GM12892 (cell line): ENCODE measurements around the gene CLEC16A.

Experiments used
- POLR2A ChIP-seq: IDR thresholded peaks from 2 replicates; pipeline ENCODE4 v1.6.1; 2011; ENCODE audit warnings: low read depth, low read length, control low read depth
- TAF1 ChIP-seq: IDR thresholded peaks from 2 replicates; pipeline ENCODE4 v1.6.1; 2011; ENCODE audit warnings: low read depth, mild to moderate bottlenecking, control low read depth, low read length, borderline replicate concordance

GRCh38 chr16:11074131-11074530 is 129.8 kb downstream of the CLEC16A start:
- TF ChIP-seq POLR2A = no peak
- TF ChIP-seq TAF1 = no peak
